A549 (cell line): ENCODE data around the gene TMED7. TPM values are rescaled to one million over a fixed set of nuclear protein-coding genes. Genes with fewer than 3 reads are reported as not detected.

ENCODE experiments used
- ATAC-seq, 2 experiments: fragments of 200-7000 bp in 1 of 2; fragments of >200 bp in 1 of 2; cut with Nextera tagmentation in 1 of 2; cut with Tn5 transposase in 1 of 2; 3 replicates each; pipeline versions ENCODE4 v1.8.0 to v1.9.1; 2018 to 2020; ENCODE audit warnings: mild to moderate bottlenecking in 1 of 2, moderate library complexity in 1 of 2
- CTCF ChIA-PET: fragments of 300-600 bp; sonication (Branson Sonifier 250); formaldehyde crosslinking; extraction: SDS; loops from one replicate; lab custom pipeline; 2021; ENCODE audit warnings: antibody characterized with exemption, inconsistent platforms; lab: Yijun Ruan, JAX
- POLR2A ChIA-PET: fragments of 350-600 bp; formaldehyde crosslinking; extraction: SDS; loops from one replicate; lab custom pipeline; 2021; ENCODE audit warnings: antibody characterized with exemption, inconsistent platforms; lab: Yijun Ruan, JAX
- DNase-seq, 2 experiments: peaks; one replicate each; pipeline versions ENCODE4 v3.0.0 to v3.0.0-alpha.2; 2011 to 2016; ENCODE audit warnings: low read depth in 1 of 2, low spot score in 1 of 2
- FAIRE-seq: peaks from 2 replicates; lab custom pipeline; 2011; peaks lifted over from hg19 to GRCh38; lab: Jason Lieb, UNC
- H3K27ac ChIP-seq, 2 experiments: fragments of >200 bp; sonication (Bioruptor Twin); formaldehyde crosslinking; 3 replicates each; pipeline ENCODE4 v1.5.1; 2016 to 2017
- H3K4me1 ChIP-seq: fragments of >200 bp; sonication (Bioruptor Twin); formaldehyde crosslinking; 3 replicates; pipeline ENCODE4 v1.6.1; 2016
- H3K4me2 ChIP-seq: fragments of >200 bp; sonication (Bioruptor Twin); formaldehyde crosslinking; 3 replicates; pipeline ENCODE4 v1.6.1; 2016
- H3K4me3 ChIP-seq: fragments of >200 bp; sonication (Bioruptor Twin); formaldehyde crosslinking; 3 replicates; pipeline ENCODE4 v1.5.1; 2016
- H3K9me3 ChIP-seq: fragments of >200 bp; sonication (Bioruptor Twin); formaldehyde crosslinking; 3 replicates; pipeline ENCODE4 v1.6.1; 2016
- CBX2 ChIP-seq: fragments of 200-600 bp; sonication (generic); IDR thresholded peaks from 2 replicates; pipeline ENCODE4 v1.6.1; 2016; ENCODE audit warnings: low read depth, mild to moderate bottlenecking, borderline replicate concordance
- CEBPB ChIP-seq, 2 experiments: fragments of >200 bp in 1 of 2; sonication (Bioruptor Twin) in 1 of 2; formaldehyde crosslinking in 1 of 2; IDR thresholded peaks; 2 replicates each; pipeline ENCODE4 v1.6.1; 2012 to 2016
- CHD2 ChIP-seq: fragments of 150-350 bp; IDR thresholded peaks from 2 replicates; pipeline ENCODE4 v1.6.1; 2014; ENCODE audit warnings: low read length; ENCODE audit not compliant: partially characterized antibody
- EHMT2 ChIP-seq: fragments of 200-600 bp; sonication (generic); IDR thresholded peaks from 2 replicates; pipeline ENCODE4 v1.6.1; 2016; ENCODE audit warnings: antibody characterized with exemption, low read depth, mild to moderate bottlenecking, moderate library complexity
- ESRRA ChIP-seq: fragments of 150-350 bp; IDR thresholded peaks from 2 replicates; pipeline ENCODE4 v1.6.1; 2014; ENCODE audit warnings: mild to moderate bottlenecking, low read length, borderline replicate concordance
- HDAC2 ChIP-seq: fragments of 200-600 bp; sonication (generic); IDR thresholded peaks from 2 replicates; pipeline ENCODE4 v1.6.1; 2016
- HOXA7 ChIP-seq: fragments of 250-450 bp; sonication (Bioruptor Pico); IDR thresholded peaks from 2 replicates; pipeline ENCODE4 v1.5.0; 2020; ENCODE audit warnings: mild to moderate bottlenecking, moderate library complexity
- HOXB5 ChIP-seq: fragments of 250-450 bp; sonication (Bioruptor Pico); IDR thresholded peaks from 2 replicates; pipeline ENCODE4 v1.5.0; 2020; ENCODE audit warnings: mild to moderate bottlenecking, moderate library complexity
- KDM1A ChIP-seq: fragments of 200-600 bp; sonication (generic); IDR thresholded peaks from 2 replicates; pipeline ENCODE4 v1.6.1; 2016; ENCODE audit warnings: low read depth, mild to moderate bottlenecking
- MAZ ChIP-seq: fragments of 150-350 bp; IDR thresholded peaks from 2 replicates; pipeline ENCODE4 v1.6.1; 2014; ENCODE audit warnings: antibody characterized with exemption, low read depth, low read length, borderline replicate concordance
- NPAS2 ChIP-seq: fragments of 250-450 bp; sonication (Bioruptor Pico); IDR thresholded peaks from 2 replicates; pipeline ENCODE4 v1.8.0; 2022; ENCODE audit warnings: mild to moderate bottlenecking, moderate library complexity, borderline replicate concordance
- NR3C1 ChIP-seq: fragments of >200 bp; sonication (Bioruptor Twin); formaldehyde crosslinking; IDR thresholded peaks from 3 replicates; pipeline ENCODE4 v1.6.1; 2017
- POLR2A ChIP-seq: IDR thresholded peaks from 2 replicates; pipeline ENCODE4 v1.6.1; 2012; ENCODE audit warnings: mild to moderate bottlenecking, low read length
- RAD21 ChIP-seq, 2 experiments: fragments of >200 bp in 1 of 2; sonication (Bioruptor Twin) in 1 of 2; formaldehyde crosslinking in 1 of 2; IDR thresholded peaks in 1 of 2; conservative IDR thresholded peaks in 1 of 2; 2 replicates in 1 of 2; 3 replicates in 1 of 2; pipeline ENCODE4 v1.6.1; 2012 to 2018; ENCODE audit warnings: inconsistent platforms in 1 of 2
- RARB ChIP-seq: fragments of 250-450 bp; sonication (Bioruptor Pico); IDR thresholded peaks from 2 replicates; pipeline ENCODE4 v1.8.0; 2021; ENCODE audit warnings: mild to moderate bottlenecking, moderate library complexity
- SREBF2 ChIP-seq: fragments of 450-650 bp; IDR thresholded peaks from 2 replicates; pipeline ENCODE4 v1.6.1; 2014; ENCODE audit warnings: mild to moderate bottlenecking, moderate library complexity
- TP53 ChIP-seq: fragments of 250-450 bp; sonication (Bioruptor Pico); IDR thresholded peaks from 2 replicates; pipeline ENCODE4 v1.5.0; 2021; ENCODE audit warnings: mild to moderate bottlenecking, moderate library complexity
- ZC3H11A ChIP-seq: fragments of 450-650 bp; IDR thresholded peaks from 2 replicates; pipeline ENCODE4 v1.6.1; 2014; ENCODE audit warnings: antibody characterized with exemption, mild to moderate bottlenecking
- WGBS: methylation state at CpG from one replicate; pipeline ENCODE4 v1.1.6; 2017; ENCODE audit errors: missing lambda C conversion rate; 5-methylcytosine and 5-hydroxymethylcytosine counted together
- polyA plus RNA-seq, 4 experiments: library from polyadenylated mRNA; depleted of rRNA in 3 of 4; stranded (reverse); fragments of >200 nt; fragmentation: RNase III in 1 of 4; extraction: RNeasy Plus Mini Kit Qiagen cat#74134 plus additional on column Dnase treatment in 1 of 4; gene quantifications; 2 replicates in 3 of 4; 3 replicates in 1 of 4; pipeline ENCODE4 v1.2.3, GENCODE V29; 2011 to 2017
- TF ChIP-seq, protein P1 (sequence below): fragments of 200-600 bp; sonication (generic); IDR thresholded peaks from 2 replicates; pipeline ENCODE4 v1.6.1; 2016; ENCODE audit warnings: antibody characterized with exemption, mild to moderate bottlenecking, moderate library complexity
- TF ChIP-seq, protein P2 (sequence below): fragments of 150-350 bp; IDR thresholded peaks from 2 replicates; pipeline ENCODE4 v1.6.1; 2014; ENCODE audit warnings: low read depth, mild to moderate bottlenecking, low read length
- TF ChIP-seq, protein P3 (sequence below): fragments of 250-450 bp; sonication (Bioruptor Pico); IDR thresholded peaks from 2 replicates; pipeline ENCODE4 v1.5.0; 2020; ENCODE audit warnings: low read depth, mild to moderate bottlenecking, moderate library complexity
- TF ChIP-seq, protein P4 (sequence below): IDR thresholded peaks from 2 replicates; pipeline ENCODE4 v1.6.1; 2012
- TF ChIP-seq, protein P5 (sequence below): IDR thresholded peaks from 2 replicates; pipeline ENCODE4 v1.6.1; 2012; ENCODE audit warnings: low read depth, borderline replicate concordance

The TMED7 gene
- polyA plus RNA-seq, 2 of the 4 experiments (the other 2 are of a cell fraction) = 60.6 to 99.1 TPM

DNA sequence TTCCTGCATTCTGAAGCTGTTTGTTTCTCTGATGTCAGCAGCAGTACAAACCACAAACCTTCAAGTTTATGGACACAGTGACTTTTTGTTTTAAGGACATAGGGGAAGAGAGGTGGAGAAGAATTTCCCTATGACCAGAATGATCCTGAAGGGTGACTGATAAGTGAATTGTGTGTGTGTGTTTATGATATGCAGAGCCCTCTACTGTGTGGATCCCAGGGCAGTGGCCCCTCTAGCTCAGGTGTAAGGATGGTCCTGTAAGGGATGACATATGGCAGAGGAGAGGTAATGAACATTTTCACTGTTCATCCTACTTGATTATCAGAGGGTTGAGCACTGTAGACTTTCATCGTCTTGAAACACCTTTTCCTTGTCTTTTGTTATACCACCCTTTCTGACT lies 30.6 kb upstream of the TMED7 start:
- ChIA-PET POLR2A (no interaction called here), CTCF (interaction anchor here (0.7 kb wide), 1 partner anchor 9 kb away, joined by 3 read pairs; no protein-coding TSS in a partner anchor)
- TF ChIP-seq ESRRA (no peak), TP53 (CRISPR knock-in tag) (no peak), SREBF2 (no peak), CHD2 (no peak), HDAC2 (no peak), CEBPB (IDR thresholded peaks at IDR 0.05) (no peak), MAZ (no peak), EHMT2 (no peak), ZC3H11A (no peak), HOXB5 (CRISPR knock-in tag) (no peak), HOXA7 (CRISPR knock-in tag) (no peak), RAD21 (conservative IDR thresholded peaks at IDR 0.05 in 1 of 2, IDR thresholded peaks at IDR 0.05 in 1 of 2) (no peak), NR3C1 (no peak), CBX2 (no peak), NPAS2 (CRISPR knock-in tag) (no peak)
- TF ChIP-seq, protein P1, sequence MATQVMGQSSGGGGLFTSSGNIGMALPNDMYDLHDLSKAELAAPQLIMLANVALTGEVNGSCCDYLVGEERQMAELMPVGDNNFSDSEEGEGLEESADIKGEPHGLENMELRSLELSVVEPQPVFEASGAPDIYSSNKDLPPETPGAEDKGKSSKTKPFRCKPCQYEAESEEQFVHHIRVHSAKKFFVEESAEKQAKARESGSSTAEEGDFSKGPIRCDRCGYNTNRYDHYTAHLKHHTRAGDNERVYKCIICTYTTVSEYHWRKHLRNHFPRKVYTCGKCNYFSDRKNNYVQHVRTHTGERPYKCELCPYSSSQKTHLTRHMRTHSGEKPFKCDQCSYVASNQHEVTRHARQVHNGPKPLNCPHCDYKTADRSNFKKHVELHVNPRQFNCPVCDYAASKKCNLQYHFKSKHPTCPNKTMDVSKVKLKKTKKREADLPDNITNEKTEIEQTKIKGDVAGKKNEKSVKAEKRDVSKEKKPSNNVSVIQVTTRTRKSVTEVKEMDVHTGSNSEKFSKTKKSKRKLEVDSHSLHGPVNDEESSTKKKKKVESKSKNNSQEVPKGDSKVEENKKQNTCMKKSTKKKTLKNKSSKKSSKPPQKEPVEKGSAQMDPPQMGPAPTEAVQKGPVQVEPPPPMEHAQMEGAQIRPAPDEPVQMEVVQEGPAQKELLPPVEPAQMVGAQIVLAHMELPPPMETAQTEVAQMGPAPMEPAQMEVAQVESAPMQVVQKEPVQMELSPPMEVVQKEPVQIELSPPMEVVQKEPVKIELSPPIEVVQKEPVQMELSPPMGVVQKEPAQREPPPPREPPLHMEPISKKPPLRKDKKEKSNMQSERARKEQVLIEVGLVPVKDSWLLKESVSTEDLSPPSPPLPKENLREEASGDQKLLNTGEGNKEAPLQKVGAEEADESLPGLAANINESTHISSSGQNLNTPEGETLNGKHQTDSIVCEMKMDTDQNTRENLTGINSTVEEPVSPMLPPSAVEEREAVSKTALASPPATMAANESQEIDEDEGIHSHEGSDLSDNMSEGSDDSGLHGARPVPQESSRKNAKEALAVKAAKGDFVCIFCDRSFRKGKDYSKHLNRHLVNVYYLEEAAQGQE = no peak
- TF ChIP-seq, protein P2, sequence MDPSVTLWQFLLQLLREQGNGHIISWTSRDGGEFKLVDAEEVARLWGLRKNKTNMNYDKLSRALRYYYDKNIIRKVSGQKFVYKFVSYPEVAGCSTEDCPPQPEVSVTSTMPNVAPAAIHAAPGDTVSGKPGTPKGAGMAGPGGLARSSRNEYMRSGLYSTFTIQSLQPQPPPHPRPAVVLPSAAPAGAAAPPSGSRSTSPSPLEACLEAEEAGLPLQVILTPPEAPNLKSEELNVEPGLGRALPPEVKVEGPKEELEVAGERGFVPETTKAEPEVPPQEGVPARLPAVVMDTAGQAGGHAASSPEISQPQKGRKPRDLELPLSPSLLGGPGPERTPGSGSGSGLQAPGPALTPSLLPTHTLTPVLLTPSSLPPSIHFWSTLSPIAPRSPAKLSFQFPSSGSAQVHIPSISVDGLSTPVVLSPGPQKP = no peak
- TF ChIP-seq, protein P3, sequence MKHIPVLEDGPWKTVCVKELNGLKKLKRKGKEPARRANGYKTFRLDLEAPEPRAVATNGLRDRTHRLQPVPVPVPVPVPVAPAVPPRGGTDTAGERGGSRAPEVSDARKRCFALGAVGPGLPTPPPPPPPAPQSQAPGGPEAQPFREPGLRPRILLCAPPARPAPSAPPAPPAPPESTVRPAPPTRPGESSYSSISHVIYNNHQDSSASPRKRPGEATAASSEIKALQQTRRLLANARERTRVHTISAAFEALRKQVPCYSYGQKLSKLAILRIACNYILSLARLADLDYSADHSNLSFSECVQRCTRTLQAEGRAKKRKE (CRISPR knock-in tag) = no peak
- no peak overlapping the region for H3K4me2 ChIP-seq
- H3K4me1 ChIP-seq = peaks cover 12% of the 10 kb centered on the region
- DNase-seq (no peak), FAIRE-seq (no peak), ATAC-seq (no peak)
- H3K9me3 ChIP-seq = no peaks in the 10 kb centered on the region
- WGBS = 80% methylated on average over 1 of the region's 1 CpG
- H3K27ac ChIP-seq = no peak overlapping the region
- no peak overlapping the region for H3K4me3 ChIP-seq

DNA sequence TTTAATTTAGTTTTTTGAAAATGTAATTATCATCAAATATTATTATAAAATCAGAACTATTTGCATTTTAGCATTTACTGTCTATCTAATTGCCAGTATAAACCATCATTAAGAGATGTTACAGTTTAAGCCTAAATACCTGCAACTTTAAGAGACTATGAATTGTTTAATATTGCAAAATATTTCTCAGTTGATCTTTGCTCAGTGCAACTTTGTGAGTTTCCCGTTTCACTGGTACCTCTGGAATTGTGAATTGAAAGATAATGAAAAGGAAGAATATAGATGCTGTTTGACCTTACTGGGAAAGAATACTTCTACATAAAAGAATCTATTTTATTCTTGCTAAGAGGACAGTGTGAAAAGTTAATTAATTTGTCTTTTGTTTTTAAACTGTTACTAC lies 30.2 kb upstream of the TMED7 start:
- no peak overlapping the region for H3K27ac ChIP-seq
- H3K4me3 ChIP-seq = no peak overlapping the region
- DNase-seq (no peak), FAIRE-seq (no peak), ATAC-seq (no peak)
- ChIA-PET CTCF (no interaction called here), POLR2A (no interaction called here)
- H3K4me2 ChIP-seq = no peak overlapping the region
- no peaks in the 10 kb centered on the region for H3K9me3 ChIP-seq
- TF ChIP-seq, protein P4, sequence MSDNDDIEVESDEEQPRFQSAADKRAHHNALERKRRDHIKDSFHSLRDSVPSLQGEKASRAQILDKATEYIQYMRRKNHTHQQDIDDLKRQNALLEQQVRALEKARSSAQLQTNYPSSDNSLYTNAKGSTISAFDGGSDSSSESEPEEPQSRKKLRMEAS = no peak
- H3K4me1 ChIP-seq = peaks cover 12% of the 10 kb centered on the region
- WGBS = 40% methylated on average over 1 of the region's 1 CpG

DNA sequence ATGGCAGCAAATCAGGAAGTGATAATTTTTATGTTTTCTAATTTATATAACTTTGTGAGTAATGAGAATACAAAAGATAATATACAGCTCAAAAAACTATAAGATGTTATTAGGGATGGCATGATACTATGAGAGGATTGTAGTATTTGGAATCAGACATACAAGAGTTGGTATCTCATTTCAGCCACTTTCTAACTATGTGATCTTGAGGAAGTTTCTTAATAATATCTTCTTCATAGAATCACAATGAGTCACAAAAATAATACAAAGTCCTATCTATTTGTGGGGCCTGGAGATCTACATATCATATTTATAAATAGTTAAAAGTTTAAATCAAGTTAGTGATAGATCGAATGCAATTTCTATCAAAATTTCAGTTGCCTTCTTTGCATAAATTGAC lies 23.7 kb upstream of the TMED7 start:
- CTCF ChIA-PET = interaction anchor here (2.3 kb wide), 1 partner anchor 14 kb away, joined by 9 read pairs; no protein-coding TSS in a partner anchor
- TF ChIP-seq NR3C1 (no peak), CBX2 (no peak), RARB (CRISPR knock-in tag) (no peak), POLR2A (no peak), KDM1A (no peak)
- TF ChIP-seq, protein P5, sequence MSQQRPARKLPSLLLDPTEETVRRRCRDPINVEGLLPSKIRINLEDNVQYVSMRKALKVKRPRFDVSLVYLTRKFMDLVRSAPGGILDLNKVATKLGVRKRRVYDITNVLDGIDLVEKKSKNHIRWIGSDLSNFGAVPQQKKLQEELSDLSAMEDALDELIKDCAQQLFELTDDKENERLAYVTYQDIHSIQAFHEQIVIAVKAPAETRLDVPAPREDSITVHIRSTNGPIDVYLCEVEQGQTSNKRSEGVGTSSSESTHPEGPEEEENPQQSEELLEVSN = no peak
- TF ChIP-seq, all 56 proteins: peak for 0
- no peaks in the 10 kb centered on the region for H3K9me3 ChIP-seq
- POLR2A ChIA-PET = no interaction called here
- no peak overlapping the region for H3K27ac ChIP-seq
- no peaks in the 10 kb centered on the region for H3K4me1 ChIP-seq
- H3K4me3 ChIP-seq = no peak overlapping the region
- no peak for DNase-seq
- WGBS = 79% methylated on average over 1 of the region's 1 CpG
- no peak overlapping the region for H3K4me2 ChIP-seq
- ATAC-seq = no peak
- no peak for FAIRE-seq
